Osteocyte (in vitro differentiated cells): ENCODE measurements around the gene TAS2R60. TPM values are rescaled to one million over a fixed set of nuclear protein-coding genes. Genes with fewer than 3 reads are reported as not detected.

Experiments
- DNase-seq: peaks from one replicate; pipeline ENCODE4 v3.0.0; 2021; ENCODE audit warnings: mixed read lengths; ENCODE audit not compliant: unreplicated experiment; ENCODE audit errors: extremely low spot score
- H3K27ac Mint-ChIP-seq: one replicate; pipeline ENCODE4 v1.8.0; 2021; ENCODE audit warnings: mild to moderate bottlenecking, mixed read lengths; ENCODE audit not compliant: unreplicated experiment
- H3K27me3 Mint-ChIP-seq: one replicate; pipeline ENCODE4 v1.8.0; 2021; ENCODE audit warnings: mixed read lengths; ENCODE audit not compliant: unreplicated experiment
- H3K36me3 Mint-ChIP-seq: one replicate; pipeline ENCODE4 v1.8.0; 2021; ENCODE audit warnings: mixed read lengths; ENCODE audit not compliant: unreplicated experiment
- H3K4me1 Mint-ChIP-seq: one replicate; pipeline ENCODE4 v1.8.0; 2021; ENCODE audit warnings: mixed read lengths; ENCODE audit not compliant: unreplicated experiment
- H3K4me3 Mint-ChIP-seq: one replicate; pipeline ENCODE4 v1.8.0; 2021; ENCODE audit warnings: mild to moderate bottlenecking, moderate library complexity, mixed read lengths; ENCODE audit not compliant: unreplicated experiment
- H3K9me3 Mint-ChIP-seq: one replicate; pipeline ENCODE4 v1.8.0; 2021; ENCODE audit warnings: mixed read lengths; ENCODE audit not compliant: unreplicated experiment
- total RNA-seq: library from RNA; stranded (reverse); gene quantifications from 2 replicates; pipeline ENCODE4 v1.2.1, GENCODE V29; 2021
- TF ChIP-seq, protein P1 (sequence below): fragments of 200-600 bp; sonication (generic); IDR thresholded peaks from 2 replicates; pipeline ENCODE4 v1.5.0; 2021; ENCODE audit warnings: antibody characterized with exemption, mild to moderate bottlenecking, moderate library complexity

The TAS2R60 gene
- total RNA-seq, 1 donor from 2014 or later, result not detected

DNA sequence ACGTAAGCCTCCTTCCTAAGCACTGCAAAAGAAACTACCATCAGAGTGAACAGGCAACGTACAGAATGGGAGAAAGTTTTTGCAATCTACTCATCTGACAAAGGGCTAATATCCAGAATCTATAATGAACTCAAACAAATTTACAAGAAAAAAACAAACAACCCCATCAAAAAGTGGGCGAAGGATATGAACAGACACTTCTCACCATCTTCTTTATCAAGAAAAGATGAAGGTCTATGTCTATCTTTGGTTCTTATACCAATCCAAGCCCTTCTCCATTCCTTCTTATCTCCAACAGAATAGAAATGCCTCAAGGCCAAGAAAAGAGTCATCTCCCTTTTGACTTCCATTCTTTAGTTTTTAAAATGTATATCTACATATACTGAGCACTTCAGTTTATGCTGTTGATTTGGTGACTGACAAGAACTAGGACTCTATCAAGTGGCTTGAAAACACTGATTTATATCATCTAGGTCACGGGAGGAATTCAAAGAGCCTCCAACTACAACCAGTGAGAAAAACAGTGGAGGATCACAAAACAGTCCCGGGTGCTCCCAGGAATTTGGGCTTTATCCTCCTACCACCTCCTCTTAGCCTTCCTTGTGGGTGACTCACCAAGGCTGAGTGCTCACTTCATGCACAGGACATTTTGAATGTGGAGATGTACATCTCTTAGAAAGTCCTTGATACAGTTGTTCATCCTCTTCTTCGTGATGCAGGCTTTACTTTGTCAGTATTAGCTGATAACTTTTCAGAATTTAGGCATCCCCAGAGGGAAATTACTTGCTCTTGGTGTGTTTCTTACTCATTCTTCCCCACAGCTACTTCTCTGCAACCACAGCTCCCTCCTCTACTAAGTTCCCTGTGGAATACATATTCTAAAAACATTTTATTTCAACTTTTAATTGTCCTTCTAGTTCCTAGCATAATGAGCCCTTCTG is 49.8 kb downstream of the TAS2R60 start:
- Mint-ChIP-seq H3K4me1 (peaks cover 27% of the 10 kb centered on the region), H3K27me3 (peaks cover 2% of the 10 kb centered on the region), H3K27ac (no peak overlapping the region), H3K9me3 (peaks cover 4% of the 10 kb centered on the region), H3K36me3 (no peaks in the 10 kb centered on the region), H3K4me3 (no peak overlapping the region)
- TF ChIP-seq, protein P1, sequence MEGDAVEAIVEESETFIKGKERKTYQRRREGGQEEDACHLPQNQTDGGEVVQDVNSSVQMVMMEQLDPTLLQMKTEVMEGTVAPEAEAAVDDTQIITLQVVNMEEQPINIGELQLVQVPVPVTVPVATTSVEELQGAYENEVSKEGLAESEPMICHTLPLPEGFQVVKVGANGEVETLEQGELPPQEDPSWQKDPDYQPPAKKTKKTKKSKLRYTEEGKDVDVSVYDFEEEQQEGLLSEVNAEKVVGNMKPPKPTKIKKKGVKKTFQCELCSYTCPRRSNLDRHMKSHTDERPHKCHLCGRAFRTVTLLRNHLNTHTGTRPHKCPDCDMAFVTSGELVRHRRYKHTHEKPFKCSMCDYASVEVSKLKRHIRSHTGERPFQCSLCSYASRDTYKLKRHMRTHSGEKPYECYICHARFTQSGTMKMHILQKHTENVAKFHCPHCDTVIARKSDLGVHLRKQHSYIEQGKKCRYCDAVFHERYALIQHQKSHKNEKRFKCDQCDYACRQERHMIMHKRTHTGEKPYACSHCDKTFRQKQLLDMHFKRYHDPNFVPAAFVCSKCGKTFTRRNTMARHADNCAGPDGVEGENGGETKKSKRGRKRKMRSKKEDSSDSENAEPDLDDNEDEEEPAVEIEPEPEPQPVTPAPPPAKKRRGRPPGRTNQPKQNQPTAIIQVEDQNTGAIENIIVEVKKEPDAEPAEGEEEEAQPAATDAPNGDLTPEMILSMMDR, result no peak
- no peak for DNase-seq

DNA sequence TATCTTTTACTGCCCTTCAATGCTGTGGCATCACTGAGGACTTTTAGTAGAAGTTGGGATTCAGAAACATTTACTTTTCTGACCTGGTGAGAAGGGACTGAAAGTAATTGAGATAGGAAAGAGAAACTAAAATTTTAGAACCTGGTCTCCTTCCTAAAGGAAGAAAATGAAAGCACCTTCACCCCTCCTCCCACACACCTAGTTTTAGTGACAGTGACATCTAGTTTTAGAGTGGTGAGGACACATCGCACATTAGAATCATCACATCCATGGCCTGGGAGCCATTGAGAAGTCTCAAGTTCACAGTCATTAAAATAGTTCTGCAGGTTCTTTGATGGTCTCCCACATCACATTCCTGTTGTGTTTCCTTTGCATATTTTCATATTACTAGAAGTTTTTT is 50.5 kb downstream of the TAS2R60 start:
- Mint-ChIP-seq H3K36me3 (no peaks in the 10 kb centered on the region), H3K4me3 (no peak overlapping the region), H3K27ac (no peak overlapping the region), H3K9me3 (peaks cover 4% of the 10 kb centered on the region), H3K27me3 (peaks cover 2% of the 10 kb centered on the region), H3K4me1 (peaks cover 25% of the 10 kb centered on the region)
- DNase-seq, result no peak
- TF ChIP-seq, protein P1, result no peak

Other genes with a start within 250 kb of the TAS2R60 start
- not detected in 2 replicates for gene TAS2R40, start 221.4 kb upstream of the TAS2R60 start, total RNA-seq
- 141 and 147 TPM in 2 replicates for gene GSTK1, start 180.0 kb upstream of the TAS2R60 start, total RNA-seq
- not detected in 2 replicates for gene TMEM139, start 158.5 kb upstream of the TAS2R60 start, total RNA-seq
- gene CASP2, start 155.1 kb upstream of the TAS2R60 start, total RNA-seq, result 47.5 and 51.4 TPM in 2 replicates
- gene CLCN1, start 127.3 kb upstream of the TAS2R60 start, total RNA-seq, result not detected in 2 replicates
- gene FAM131B, start 80.7 kb upstream of the TAS2R60 start, total RNA-seq, result 17.0 and 18.4 TPM in 2 replicates
- gene ZYX, start 62.1 kb upstream of the TAS2R60 start, total RNA-seq, result 370 and 412 TPM in 2 replicates
- not detected in 2 replicates for gene EPHA1, start 34.6 kb upstream of the TAS2R60 start, total RNA-seq
- not detected in 2 replicates for gene TAS2R41, start 34.4 kb downstream of the TAS2R60 start, total RNA-seq
- gene CTAGE15, start 128.3 kb downstream of the TAS2R60 start, total RNA-seq, result not detected in 2 replicates
- 2.2 and 2.5 TPM in 2 replicates for gene TCAF2, start 177.5 kb downstream of the TAS2R60 start, total RNA-seq